GM12865 (cell line): Measurements from ENCODE around the gene CNTLN.

ENCODE experiments used
- DNase-seq: peaks from one replicate; pipeline ENCODE4 v3.0.0; 2010; ENCODE audit warnings: low read depth
- H3K4me3 ChIP-seq: 2 replicates; pipeline ENCODE4 v1.5.1; 2011; ENCODE audit warnings: mild to moderate bottlenecking, low read depth, low read length, control low read depth
- CTCF ChIP-seq: IDR thresholded peaks from 2 replicates; pipeline ENCODE4 v1.5.1; 2011; ENCODE audit warnings: low read length, control low read depth, low read depth, inconsistent platforms; ENCODE audit not compliant: insufficient read depth; ENCODE audit errors: missing control alignments

Gene CNTLN

GRCh38 chr9:17120203-17120602, 14.6 kb upstream of the CNTLN start:
- no peak for DNase-seq
- H3K4me3 ChIP-seq, result no peak overlapping the region
- no peak for TF ChIP-seq CTCF

- no peak overlapping the region for H3K4me3 ChIP-seq
- TF ChIP-seq CTCF, result no peak
- no peak for DNase-seq
These were observed 13.6 kb upstream of the CNTLN start for GRCh38 chr9:17121264-17121663.

GRCh38 chr9:17130291-17130690, 4.5 kb upstream of the CNTLN start:
- TF ChIP-seq CTCF, result no peak
- no peak overlapping the region for H3K4me3 ChIP-seq
- no peak for DNase-seq

- DNase-seq, result no peak
- TF ChIP-seq CTCF, result no peak
- H3K4me3 ChIP-seq, result no peak overlapping the region
These were observed 4.1 kb upstream of the CNTLN start for GRCh38 chr9:17130725-17131124.

- TF ChIP-seq CTCF, result no peak
- H3K4me3 ChIP-seq, result no peak overlapping the region
- DNase-seq, result no peak
These were observed 3.3 kb upstream of the CNTLN start for GRCh38 chr9:17131494-17131893.

GRCh38 chr9:17135295-17136160, 688 bp downstream of the CNTLN start:
- DNase-seq, result peak; percentile 32
- no peak for TF ChIP-seq CTCF
- peak overlapping the region; percentile 59 for H3K4me3 ChIP-seq

- no peak for DNase-seq
- no peak for TF ChIP-seq CTCF
- H3K4me3 ChIP-seq, result no peak overlapping the region; the same call in 1 of the 2 replicates
These were observed 2.7 kb downstream of the CNTLN start for GRCh38 chr9:17137566-17137965.
